Stimulated activated CD4-positive, alpha-beta T cell treated with anti-CD3 and anti-CD28 coated beads, Interleukin-12 subunit alpha, Interleukin-12 subunit beta, amount 100 ng/mL, for 4 hours (primary cell): ENCODE results near the gene ATR.
"Not testable (repeated sequence)": the region's sequence is repeated elsewhere in the genome, so short reads cannot be mapped to it uniquely, and the experiment has no call there.

Experiments used
- DNase-seq: peaks from one replicate; pipeline ENCODE4 v3.0.0-alpha.2; 2020

Gene ATR

GRCh38 chr3:142592268-142592667 is 13.7 kb upstream of the ATR start:
- not testable (repeated sequence) for DNase-seq

GRCh38 chr3:142588703-142589102 is 10.2 kb upstream of the ATR start:
- no peak for DNase-seq

- no peak for DNase-seq
Observed at GRCh38 chr3:142586803-142587406, 8.4 kb upstream of the ATR start.

- not testable (repeated sequence) for DNase-seq
Observed at GRCh38 chr3:142581070-142581469, 2.5 kb upstream of the ATR start.

- no peak for DNase-seq
Observed at GRCh38 chr3:142580061-142580423, 1.5 kb upstream of the ATR start.

- DNase-seq, result no peak
Observed at GRCh38 chr3:142577696-142578328, 721 bp downstream of the ATR start.

GRCh38 chr3:142576792-142577191 is 1.7 kb downstream of the ATR start:
- DNase-seq, result no peak

- DNase-seq, result no peak
Observed at GRCh38 chr3:142574665-142575064, 3.9 kb downstream of the ATR start.

GRCh38 chr3:142574223-142574622 is 4.3 kb downstream of the ATR start:
- not testable (repeated sequence) for DNase-seq

GRCh38 chr3:142569422-142569821 is 9.1 kb downstream of the ATR start:
- not testable (repeated sequence) for DNase-seq

GRCh38 chr3:142568393-142569017 is 10.0 kb downstream of the ATR start:
- DNase-seq, result no peak

GRCh38 chr3:142566096-142566495 is 12.4 kb downstream of the ATR start:
- no peak for DNase-seq

GRCh38 chr3:142563496-142563997 is 15.0 kb downstream of the ATR start:
- no peak for DNase-seq

- no peak for DNase-seq
Observed at GRCh38 chr3:142560118-142560517, 18.4 kb downstream of the ATR start.

- no peak for DNase-seq
Observed at GRCh38 chr3:142553741-142554140, 24.8 kb downstream of the ATR start.

GRCh38 chr3:142552579-142552978 is 26.0 kb downstream of the ATR start:
- not testable (repeated sequence) for DNase-seq

- DNase-seq, result no peak
Observed at GRCh38 chr3:142549986-142550385, 28.5 kb downstream of the ATR start.

- DNase-seq, result no peak
Observed at GRCh38 chr3:142543307-142543706, 35.2 kb downstream of the ATR start.

- no peak for DNase-seq
Observed at GRCh38 chr3:142542054-142542453, 36.5 kb downstream of the ATR start.

GRCh38 chr3:142536519-142536918 is 42.0 kb downstream of the ATR start:
- DNase-seq, result no peak

- DNase-seq, result no peak
Observed at GRCh38 chr3:142534543-142534942, 44.0 kb downstream of the ATR start.

- DNase-seq, result no peak
Observed at GRCh38 chr3:142530296-142530695, 48.2 kb downstream of the ATR start.

- DNase-seq, result no peak
Observed at GRCh38 chr3:142523921-142524566, 54.5 kb downstream of the ATR start.

- no peak for DNase-seq
Observed at GRCh38 chr3:142509079-142509478, 69.5 kb downstream of the ATR start.
